ENCODE data around the gene CHST5. TPM values are rescaled to one million over a fixed set of nuclear protein-coding genes. Genes with fewer than 3 reads are reported as not detected.
A peak's percentile ranks its signal among the peaks of the same experiment; 100 is the strongest.

The CHST5 gene
- total and polyA plus RNA-seq, 9 of the 15 experiments (the other 6 are each of a cell fraction or from before 2014, with no cell fraction given) = 0.06 to 0.21 (median 0.14) TPM; not detected in 5

DNA sequence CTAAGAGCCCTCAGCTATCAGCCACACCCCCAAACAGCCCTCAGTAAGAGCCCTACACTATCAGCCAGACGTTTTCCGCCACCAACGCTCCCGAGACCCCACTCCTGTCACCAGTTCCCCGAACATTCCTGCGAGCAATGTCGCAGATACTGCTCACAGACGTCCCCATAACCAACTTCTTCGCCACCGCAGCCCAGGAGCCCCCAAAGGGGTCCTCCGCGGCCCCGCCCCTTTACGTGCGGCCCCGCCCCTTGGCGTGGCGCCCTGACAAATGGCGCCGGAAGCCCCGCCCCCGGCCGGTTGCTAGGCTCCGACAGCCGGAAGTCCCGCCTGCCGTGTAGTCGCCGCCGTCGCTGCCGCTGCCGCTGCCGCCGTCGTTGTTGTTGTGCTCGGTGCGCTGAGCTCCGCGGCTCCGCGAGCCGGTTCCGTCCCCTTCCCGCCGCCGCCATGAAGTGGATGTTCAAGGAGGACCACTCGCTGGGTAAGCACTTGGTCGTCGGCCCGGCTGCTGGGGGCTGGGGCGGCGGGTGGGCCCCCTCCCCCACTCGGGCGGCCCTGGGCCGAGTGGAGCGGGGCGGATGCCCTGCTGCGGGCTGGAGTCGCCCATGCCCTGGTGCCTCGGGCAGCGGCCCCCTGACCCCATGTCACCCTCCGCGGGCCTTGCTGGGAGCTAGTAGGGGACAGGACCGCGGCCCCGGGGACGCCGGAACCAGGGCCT lies 30.3 kb upstream of the CHST5 start, which contains the start of gene GABARAPL2 (continued):
- 0 out of 2 replicates have a peak, but pooled peaks have one; percentile 52 for TF ChIP-seq ZNF165 (CRISPR knock-in tag; IDR thresholded peaks at IDR 0.05; ENCODE audit: borderline replicate concordance)
- no peak for TF ChIP-seq ZKSCAN3 (CRISPR knock-in tag; IDR thresholded peaks at IDR 0.05)
- TF ChIP-seq JUNB (CRISPR knock-in tag; conservative IDR thresholded peaks at IDR 0.05) = no peak
- TF ChIP-seq SIN3B (IDR thresholded peaks at IDR 0.05; ENCODE audit: low read depth) = 0 out of 2 replicates have a peak, but pooled peaks have one; percentile 51
- no peak for TF ChIP-seq ELF4 (CRISPR knock-in tag; IDR thresholded peaks at IDR 0.05)
- no peak for TF ChIP-seq CBFB (CRISPR knock-in tag; IDR thresholded peaks at IDR 0.05)
- TF ChIP-seq RBBP5 (IDR thresholded peaks at IDR 0.05; ENCODE audit: borderline replicate concordance, insufficient read depth, low read length, poor library complexity, severe bottlenecking) = peak; percentile 81
- TF ChIP-seq ZNF197 (CRISPR knock-in tag; IDR thresholded peaks at IDR 0.05; ENCODE audit: low read depth) = no peak
- no peak for TF ChIP-seq ZFPM2 (CRISPR knock-in tag; IDR thresholded peaks at IDR 0.05)
- TF ChIP-seq CC2D1A (IDR thresholded peaks at IDR 0.05) = 0 out of 2 replicates have a peak, but pooled peaks have one; percentile 50
- no peak for TF ChIP-seq ZFP1 (CRISPR knock-in tag; IDR thresholded peaks at IDR 0.05)
- no peak for TF ChIP-seq ZNF239 (CRISPR knock-in tag; IDR thresholded peaks at IDR 0.05)
- no peak for TF ChIP-seq XRCC5 (IDR thresholded peaks at IDR 0.05; ENCODE audit: low read depth, low read length)
- 0 out of 2 replicates have a peak, but pooled peaks have one; percentile 38 for TF ChIP-seq SPI1 (IDR thresholded peaks at IDR 0.05; ENCODE audit: borderline replicate concordance, low read depth, low read length)
- peak in 1 of 2 experiments; percentile 45; a peak in 1 of 4 replicates for TF ChIP-seq ARNT (IDR thresholded peaks at IDR 0.05)
- TF ChIP-seq NCOR1 (IDR thresholded peaks at IDR 0.05) = 0 out of 2 replicates have a peak, but pooled peaks have one; percentile 4
- no peak for TF ChIP-seq ZNF586 (CRISPR knock-in tag; conservative IDR thresholded peaks at IDR 0.05)
- no peak for TF ChIP-seq POLR3G (IDR thresholded peaks at IDR 0.05; ENCODE audit: extremely low read depth, insufficient read length, insufficient replicate concordance)
- TF ChIP-seq LARP7 (IDR thresholded peaks at IDR 0.05) = no peak; the same call in 1 of the 2 replicates
- no peak for TF ChIP-seq ZKSCAN1 (IDR thresholded peaks at IDR 0.05; ENCODE audit: low read depth, low read length)
- TF ChIP-seq PHB (CRISPR knock-in tag; IDR thresholded peaks at IDR 0.05) = no peak
- TF ChIP-seq, protein P1, sequence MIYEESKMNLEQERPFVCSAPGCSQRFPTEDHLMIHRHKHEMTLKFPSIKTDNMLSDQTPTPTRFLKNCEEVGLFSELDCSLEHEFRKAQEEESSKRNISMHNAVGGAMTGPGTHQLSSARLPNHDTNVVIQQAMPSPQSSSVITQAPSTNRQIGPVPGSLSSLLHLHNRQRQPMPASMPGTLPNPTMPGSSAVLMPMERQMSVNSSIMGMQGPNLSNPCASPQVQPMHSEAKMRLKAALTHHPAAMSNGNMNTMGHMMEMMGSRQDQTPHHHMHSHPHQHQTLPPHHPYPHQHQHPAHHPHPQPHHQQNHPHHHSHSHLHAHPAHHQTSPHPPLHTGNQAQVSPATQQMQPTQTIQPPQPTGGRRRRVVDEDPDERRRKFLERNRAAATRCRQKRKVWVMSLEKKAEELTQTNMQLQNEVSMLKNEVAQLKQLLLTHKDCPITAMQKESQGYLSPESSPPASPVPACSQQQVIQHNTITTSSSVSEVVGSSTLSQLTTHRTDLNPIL (CRISPR knock-in tag; IDR thresholded peaks at IDR 0.05) = no peak
- TF ChIP-seq CBX3 (IDR thresholded peaks at IDR 0.05; ENCODE audit: borderline replicate concordance in 1 of 2, low read length in 2 of 2) = no peak
- no peak for TF ChIP-seq MCM2 (IDR thresholded peaks at IDR 0.05; ENCODE audit: low read depth)
- no peak for TF ChIP-seq U2AF2 (optimal IDR thresholded peaks at IDR 0.05; ENCODE audit: low read depth, low read length)
- TF ChIP-seq, protein P2, sequence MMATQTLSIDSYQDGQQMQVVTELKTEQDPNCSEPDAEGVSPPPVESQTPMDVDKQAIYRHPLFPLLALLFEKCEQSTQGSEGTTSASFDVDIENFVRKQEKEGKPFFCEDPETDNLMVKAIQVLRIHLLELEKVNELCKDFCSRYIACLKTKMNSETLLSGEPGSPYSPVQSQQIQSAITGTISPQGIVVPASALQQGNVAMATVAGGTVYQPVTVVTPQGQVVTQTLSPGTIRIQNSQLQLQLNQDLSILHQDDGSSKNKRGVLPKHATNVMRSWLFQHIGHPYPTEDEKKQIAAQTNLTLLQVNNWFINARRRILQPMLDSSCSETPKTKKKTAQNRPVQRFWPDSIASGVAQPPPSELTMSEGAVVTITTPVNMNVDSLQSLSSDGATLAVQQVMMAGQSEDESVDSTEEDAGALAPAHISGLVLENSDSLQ (IDR thresholded peaks at IDR 0.05) = peak; percentile 90
- TF ChIP-seq, protein P3, sequence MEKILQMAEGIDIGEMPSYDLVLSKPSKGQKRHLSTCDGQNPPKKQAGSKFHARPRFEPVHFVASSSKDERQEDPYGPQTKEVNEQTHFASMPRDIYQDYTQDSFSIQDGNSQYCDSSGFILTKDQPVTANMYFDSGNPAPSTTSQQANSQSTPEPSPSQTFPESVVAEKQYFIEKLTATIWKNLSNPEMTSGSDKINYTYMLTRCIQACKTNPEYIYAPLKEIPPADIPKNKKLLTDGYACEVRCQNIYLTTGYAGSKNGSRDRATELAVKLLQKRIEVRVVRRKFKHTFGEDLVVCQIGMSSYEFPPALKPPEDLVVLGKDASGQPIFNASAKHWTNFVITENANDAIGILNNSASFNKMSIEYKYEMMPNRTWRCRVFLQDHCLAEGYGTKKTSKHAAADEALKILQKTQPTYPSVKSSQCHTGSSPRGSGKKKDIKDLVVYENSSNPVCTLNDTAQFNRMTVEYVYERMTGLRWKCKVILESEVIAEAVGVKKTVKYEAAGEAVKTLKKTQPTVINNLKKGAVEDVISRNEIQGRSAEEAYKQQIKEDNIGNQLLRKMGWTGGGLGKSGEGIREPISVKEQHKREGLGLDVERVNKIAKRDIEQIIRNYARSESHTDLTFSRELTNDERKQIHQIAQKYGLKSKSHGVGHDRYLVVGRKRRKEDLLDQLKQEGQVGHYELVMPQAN (IDR thresholded peaks at IDR 0.05; ENCODE audit: borderline replicate concordance) = peak; percentile 91
- TF ChIP-seq ZC3H4 (CRISPR knock-in tag; IDR thresholded peaks at IDR 0.05; ENCODE audit: borderline replicate concordance) = no peak

All from K562 (cell line).